ENCODE results near the gene TMA16.

TMA16 gene

GRCh38 chr4:163558539-163559044 lies 64.1 kb downstream of the TMA16 start:
- H3K4me3 ChIP-seq (ENCODE audit: low read depth, low read length) = no peak overlapping the region
- TF ChIP-seq CTCF (IDR thresholded peaks at IDR 0.05; ENCODE audit: low read depth, low read length) = no peak

GRCh38 chr4:163562496-163562895 lies 68.0 kb downstream of the TMA16 start:
- TF ChIP-seq CTCF (IDR thresholded peaks at IDR 0.05; ENCODE audit: low read depth, low read length) = no peak
- H3K4me3 ChIP-seq (ENCODE audit: low read depth, low read length) = no peak overlapping the region

DNA sequence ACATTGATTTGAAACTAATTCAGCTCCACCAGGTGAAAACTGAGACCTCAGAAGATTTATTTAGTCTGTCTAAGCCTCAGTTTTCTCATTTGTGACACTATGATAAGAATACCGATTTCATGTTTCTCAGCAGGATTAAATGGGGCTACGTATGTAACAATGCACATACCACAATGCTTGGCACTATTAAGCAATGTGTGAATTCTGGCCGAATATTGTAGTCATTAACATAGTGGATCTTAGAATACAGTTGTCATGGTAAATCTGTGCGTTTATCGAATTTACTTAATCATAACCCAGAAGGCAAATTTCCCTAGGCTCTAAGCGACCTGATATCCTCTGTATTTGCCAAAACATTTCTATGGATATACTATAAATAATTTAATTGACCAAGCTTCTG lies 69.1 kb downstream of the TMA16 start:
- no peak for TF ChIP-seq CTCF (IDR thresholded peaks at IDR 0.05; ENCODE audit: low read depth, low read length)
- H3K4me3 ChIP-seq (ENCODE audit: low read depth, low read length) = no peak overlapping the region

DNA sequence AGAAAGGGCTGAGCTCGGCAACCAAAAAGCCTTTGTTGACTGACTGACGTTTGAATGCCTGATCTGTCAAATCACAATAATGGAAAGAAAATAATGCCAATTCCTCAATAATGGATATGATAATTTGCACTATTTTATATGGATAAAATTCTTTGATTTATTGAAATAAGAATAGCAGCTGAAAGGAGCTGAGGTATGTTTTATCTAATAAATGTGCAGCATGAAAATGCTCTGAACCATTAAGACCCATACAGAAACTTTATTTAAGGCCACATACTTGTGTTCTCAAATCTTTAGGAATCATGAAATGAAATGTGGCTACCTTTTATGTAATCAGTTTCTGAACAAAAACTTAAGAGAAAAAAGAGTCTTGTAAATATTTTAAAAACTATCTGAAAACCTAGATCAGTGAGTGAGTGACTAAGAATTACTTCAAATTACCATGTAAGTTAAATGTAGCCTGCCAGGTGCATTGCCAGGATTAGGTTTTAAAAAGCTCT lies 69.8 kb downstream of the TMA16 start:
- no peak overlapping the region for H3K4me3 ChIP-seq (ENCODE audit: low read depth, low read length)
- TF ChIP-seq CTCF (IDR thresholded peaks at IDR 0.05; ENCODE audit: low read depth, low read length) = no peak

DNA sequence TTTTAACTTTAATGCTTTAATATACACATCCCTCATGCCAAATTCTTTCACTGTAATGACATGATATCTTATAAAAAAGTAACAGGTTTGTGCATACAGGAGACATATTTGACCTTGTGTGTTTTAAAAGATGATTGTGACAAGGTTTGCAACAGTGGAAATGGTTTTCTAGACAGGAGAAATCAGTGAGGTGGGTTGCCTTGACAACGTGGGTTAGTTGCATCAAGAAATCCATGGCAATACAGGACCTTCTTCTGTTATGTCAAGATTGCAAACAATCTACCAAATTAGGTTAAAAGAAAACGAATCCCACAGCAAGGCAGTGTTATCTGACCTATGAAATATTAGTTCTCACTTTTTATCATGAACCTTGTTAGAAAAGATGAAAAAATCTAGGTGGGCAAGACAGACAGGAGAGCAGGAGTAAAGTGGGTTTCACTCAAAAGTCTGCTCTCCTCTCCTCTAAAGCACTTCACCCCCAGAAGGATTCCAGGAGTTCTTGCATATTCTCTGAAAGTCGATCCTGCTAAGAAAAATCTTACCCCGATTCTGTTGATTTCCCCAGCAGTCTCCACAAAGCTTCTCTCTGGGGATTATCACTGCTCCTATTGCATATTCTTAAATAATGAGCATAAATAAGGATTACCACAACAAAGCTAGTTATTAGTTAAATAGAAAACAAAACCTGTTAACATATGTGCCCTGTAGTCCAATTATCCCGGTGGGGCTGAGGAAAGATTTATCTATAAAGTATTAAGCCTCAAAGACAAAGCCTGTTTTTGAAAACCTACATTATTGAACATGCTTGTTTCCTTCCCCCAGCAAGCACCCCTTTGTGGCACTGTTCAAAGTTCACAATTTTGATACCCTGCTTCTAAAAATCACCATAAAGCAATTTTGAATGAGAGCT lies 71.0 kb downstream of the TMA16 start:
- H3K4me3 ChIP-seq (ENCODE audit: low read depth, low read length) = no peak overlapping the region
- TF ChIP-seq CTCF (IDR thresholded peaks at IDR 0.05; ENCODE audit: low read depth, low read length) = no peak

DNA sequence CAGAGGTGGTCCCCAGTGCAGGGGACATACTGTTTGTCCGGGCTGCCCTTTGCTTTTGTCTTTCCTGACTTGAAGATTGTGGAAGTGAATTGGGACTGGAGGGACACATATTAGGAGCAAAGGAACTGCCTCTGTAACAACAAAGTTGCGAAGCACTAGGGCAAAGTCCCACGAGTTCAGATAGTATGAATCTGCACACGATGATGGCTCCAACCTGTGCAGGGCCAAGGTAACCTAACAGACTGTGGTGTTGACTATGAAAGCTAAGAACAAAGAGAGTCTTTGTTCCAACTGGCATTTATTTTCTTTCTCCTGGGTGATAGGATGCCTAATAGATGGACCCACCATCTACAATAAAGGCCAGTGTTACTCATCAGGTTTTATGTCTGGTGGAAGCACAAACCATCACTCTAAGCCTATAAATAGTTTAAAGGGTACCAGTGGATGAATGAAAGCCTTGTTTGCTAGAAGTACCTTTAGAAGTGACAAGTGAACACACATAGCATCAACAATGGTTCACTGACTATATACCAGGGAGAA lies 71.8 kb downstream of the TMA16 start:
- TF ChIP-seq CTCF (IDR thresholded peaks at IDR 0.05; ENCODE audit: low read depth, low read length) = no peak
- H3K4me3 ChIP-seq (ENCODE audit: low read depth, low read length) = no peak overlapping the region

DNA sequence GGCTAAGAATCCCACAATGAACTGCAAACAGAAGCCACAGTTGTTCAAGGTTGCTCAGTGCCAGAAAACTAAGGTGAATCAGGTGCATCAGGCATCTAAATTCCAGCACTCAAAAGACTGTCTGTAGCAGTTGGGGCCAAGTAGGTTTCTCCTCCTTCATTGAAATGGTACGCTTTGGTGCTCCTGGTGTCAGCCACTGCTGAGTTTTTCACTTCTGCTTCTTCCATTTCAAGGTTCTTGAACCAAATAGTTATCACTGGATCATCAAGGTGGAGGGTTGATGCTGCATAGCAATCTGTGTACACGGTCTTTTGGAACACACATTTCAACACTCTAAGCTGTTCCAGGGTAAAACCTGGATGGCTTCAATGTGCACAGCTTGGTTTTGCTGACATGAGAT lies 74.4 kb downstream of the TMA16 start:
- TF ChIP-seq CTCF (IDR thresholded peaks at IDR 0.05; ENCODE audit: low read depth, low read length) = no peak
- no peak overlapping the region for H3K4me3 ChIP-seq (ENCODE audit: low read depth, low read length)
